ENCODE measurements around the gene KDM4C. TPM values are rescaled to one million over a fixed set of nuclear protein-coding genes. Genes with fewer than 3 reads are reported as not detected.

Gene KDM4C
- total and polyA plus RNA-seq, 2 of the 8 experiments (the other 6 are each of a cell fraction or from before 2014, with no cell fraction given) = 13.0 to 26.1 TPM

- Histone ChIP-seq H3K9me3 (ENCODE audit: insufficient read depth in 2 of 2, low read depth in 1 of 2, low read length in 1 of 2) (no peaks in the 10 kb centered on the region), H2BK5ac (ENCODE audit: low read depth, low read length) (no peak overlapping the region), H2AK5ac (ENCODE audit: low read depth, low read length) (no peak overlapping the region), H3K9ac (replicated peaks in 1 of 4; ENCODE audit: extremely low read depth in 1 of 4, low read depth in 3 of 4, low read length in 3 of 4) (no peak overlapping the region), H3K4me1 (replicated peaks in 1 of 4; ENCODE audit: control insufficient read depth in 3 of 4, insufficient read depth in 4 of 4, low read length in 3 of 4) (peaks cover 0 to 15% (median 9%) of the 10 kb centered on the region in 4 experiments; a peak in 3 of 7 replicates), H2AFZ (ENCODE audit: low read length) (no peak overlapping the region), H2BK20ac (ENCODE audit: low read length) (no peak overlapping the region), H3K14ac (ENCODE audit: insufficient read length) (no peak overlapping the region), H4K8ac (ENCODE audit: extremely low read depth, insufficient read depth, low read length) (no peak overlapping the region), H3K4me2 (ENCODE audit: insufficient read depth in 1 of 2, low read depth in 2 of 2, low read length in 2 of 2) (peak overlapping the region in 1 of 2 experiments; percentile 42; a peak in 2 of 4 replicates), H4K5ac (ENCODE audit: insufficient read length, low read depth, low read length) (no peak overlapping the region), H3K23ac (ENCODE audit: insufficient read length) (no peak overlapping the region), H3K4me3 (ENCODE audit: extremely low read depth in 1 of 4, insufficient read depth in 2 of 4, low read depth in 3 of 4, low read length in 4 of 4) (no peak overlapping the region), H2BK12ac (ENCODE audit: low read depth, low read length) (no peak overlapping the region), H3K23me2 (ENCODE audit: low read depth, low read length) (no peaks in the 10 kb centered on the region), H3K36me3 (ENCODE audit: control insufficient read depth in 2 of 4, insufficient read depth in 4 of 4, low read length in 3 of 4) (no peaks in the 10 kb centered on the region), H4K20me1 (replicated peaks in 1 of 2; ENCODE audit: control insufficient read depth in 1 of 2, insufficient read depth in 2 of 2, low read length in 2 of 2) (no peaks in the 10 kb centered on the region), H3K27ac (ENCODE audit: low read depth, low read length) (no peak overlapping the region), H3K79me1 (ENCODE audit: low read depth, low read length) (no peaks in the 10 kb centered on the region), H3K79me2 (ENCODE audit: control insufficient read depth in 1 of 2, insufficient read depth in 2 of 2, low read length in 2 of 2) (no peaks in the 10 kb centered on the region), H4K91ac (replicated peaks; ENCODE audit: insufficient read length, low read length) (no peak overlapping the region), H2BK120ac (replicated peaks; ENCODE audit: low read depth, low read length) (no peak overlapping the region), H3K18ac (ENCODE audit: extremely low read depth, low read length) (no peak overlapping the region), H3K4ac (replicated peaks; ENCODE audit: insufficient read length, low read depth, low read length) (no peak overlapping the region), H3K27me3 (replicated peaks in 1 of 4; ENCODE audit: control insufficient read depth in 3 of 4, extremely low read depth in 1 of 4, insufficient read depth in 3 of 4, low read length in 3 of 4) (no peaks in the 10 kb centered on the region), H2BK15ac (ENCODE audit: low read length) (no peak overlapping the region), H3K56ac (replicated peaks; ENCODE audit: insufficient read length, low read depth, low read length) (no peak overlapping the region)
- ChIA-PET CTCF (ENCODE audit: partially characterized antibody) (interaction anchor here (1.0 to 3.1 kb wide), 2 partner anchors 9 to 367 kb away, joined by 3 to 18 read pairs; no protein-coding TSS in a partner anchor), POLR2A (ENCODE audit: partially characterized antibody) (interaction anchor here (0.8 kb wide), 1 partner anchor 42 kb away, joined by 3 read pairs; no protein-coding TSS in a partner anchor)
- FAIRE-seq (no peak), DNase-seq (ENCODE audit: low read depth in 1 of 2, low spot score in 2 of 2) (no peak)
- TF ChIP-seq, protein P1, sequence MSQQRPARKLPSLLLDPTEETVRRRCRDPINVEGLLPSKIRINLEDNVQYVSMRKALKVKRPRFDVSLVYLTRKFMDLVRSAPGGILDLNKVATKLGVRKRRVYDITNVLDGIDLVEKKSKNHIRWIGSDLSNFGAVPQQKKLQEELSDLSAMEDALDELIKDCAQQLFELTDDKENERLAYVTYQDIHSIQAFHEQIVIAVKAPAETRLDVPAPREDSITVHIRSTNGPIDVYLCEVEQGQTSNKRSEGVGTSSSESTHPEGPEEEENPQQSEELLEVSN (IDR thresholded peaks at IDR 0.05) = no peak
- WGBS, 2 experiments (ENCODE audit: extremely low coverage in 1 of 2, insufficient coverage in 1 of 2, insufficient read length in 1 of 2, insufficient replicate concordance in 2 of 2, low coverage in 1 of 2, low lambda C conversion rate in 2 of 2, missing lambda C conversion rate in 1 of 2) = 89% methylated on average over 2 of the region's 2 CpGs; no CpG with 5 or more reads in 1 of the 2 experiments
These were observed 61.3 kb downstream of the KDM4C start for GRCh38 chr9:6819112-6819511.

Data from H1 (cell line).